ENCODE data around the gene HS6ST1. TPM values are rescaled to one million over a fixed set of nuclear protein-coding genes. Genes with fewer than 3 reads are reported as not detected.

HS6ST1 gene
- total and polyA plus RNA-seq, 3 donors from 2014 or later = 58.7 to 203 (median 143) TPM

- H3K4me3 ChIP-seq = no peak overlapping the region
- 72 to 75% methylated on average over 8 of the region's 8 CpGs for WGBS, 2 donors
- H3K4me1 ChIP-seq = no peaks in the 10 kb centered on the region
- DNase-seq = no peak
- TF ChIP-seq POLR2A (IDR thresholded peaks at IDR 0.05) (no peak), CTCF (IDR thresholded peaks at IDR 0.05) (no peak)
- H3K27me3 ChIP-seq = no peaks in the 10 kb centered on the region
- H3K36me3 ChIP-seq (ENCODE audit: low read depth, missing control alignments) = no peaks in the 10 kb centered on the region
- intact Hi-C loops (cut with DNase I; ENCODE audit: low total_unique reads) = no loop called here
- H3K9me3 ChIP-seq = no peaks in the 10 kb centered on the region
- no peak overlapping the region for H3K27ac ChIP-seq
Measured at GRCh38 chr2:128237911-128238697, 80.6 kb downstream of the HS6ST1 start.

GRCh38 chr2:128237081-128237534 is 81.6 kb downstream of the HS6ST1 start:
- Histone ChIP-seq H3K36me3 (ENCODE audit: low read depth, missing control alignments) (no peaks in the 10 kb centered on the region), H3K27me3 (no peaks in the 10 kb centered on the region), H3K4me3 (no peak overlapping the region), H3K4me1 (no peaks in the 10 kb centered on the region), H3K27ac (no peak overlapping the region), H3K9me3 (no peaks in the 10 kb centered on the region)
- TF ChIP-seq CTCF (IDR thresholded peaks at IDR 0.05) (no peak), POLR2A (IDR thresholded peaks at IDR 0.05) (no peak)
- 85 to 88% methylated on average over 2 of the region's 2 CpGs for WGBS, 2 donors
- intact Hi-C loops (cut with DNase I; ENCODE audit: low total_unique reads) = no loop called here
- DNase-seq = no peak

- intact Hi-C loops (cut with DNase I; ENCODE audit: low total_unique reads) = no loop called here
- WGBS, 2 donors = 87 to 98% methylated on average over 8 of the region's 8 CpGs
Measured at GRCh38 chr2:128236491-128237035, 82.1 kb downstream of the HS6ST1 start.

GRCh38 chr2:128235581-128235980 is 83.1 kb downstream of the HS6ST1 start:
- 86 to 94% methylated on average over 8 of the region's 8 CpGs for WGBS, 2 donors
- Histone ChIP-seq H3K4me1 (no peaks in the 10 kb centered on the region), H3K4me3 (no peak overlapping the region), H3K9me3 (no peaks in the 10 kb centered on the region), H3K36me3 (ENCODE audit: low read depth, missing control alignments) (no peaks in the 10 kb centered on the region), H3K27me3 (no peaks in the 10 kb centered on the region), H3K27ac (no peak overlapping the region)
- DNase-seq = no peak
- TF ChIP-seq CTCF (IDR thresholded peaks at IDR 0.05) (no peak), POLR2A (IDR thresholded peaks at IDR 0.05) (no peak)
- intact Hi-C loops (cut with DNase I; ENCODE audit: low total_unique reads) = no loop called here

More at GRCh38 chr2:128236491-128237035, 82.1 kb downstream of the HS6ST1 start:
- Histone ChIP-seq H3K9me3 (no peaks in the 10 kb centered on the region), H3K4me1 (no peaks in the 10 kb centered on the region), H3K27ac (no peak overlapping the region), H3K4me3 (no peak overlapping the region), H3K36me3 (ENCODE audit: low read depth, missing control alignments) (no peaks in the 10 kb centered on the region), H3K27me3 (no peaks in the 10 kb centered on the region)
- TF ChIP-seq POLR2A (IDR thresholded peaks at IDR 0.05) (no peak), CTCF (IDR thresholded peaks at IDR 0.05) (no peak)
- no peak for DNase-seq

All from testis (tissue), 3 donors.